Ectodermal cell (in vitro differentiated cells): ENCODE measurements around the gene KRCC1.

Experiments
- H3K27ac ChIP-seq: 2 replicates; pipeline ENCODE4 v1.7.0; 2013; ENCODE audit warnings: mild to moderate bottlenecking, low read depth, low read length; ENCODE audit not compliant: insufficient read depth, poor library complexity, severe bottlenecking
- H3K27me3 ChIP-seq: 2 replicates; pipeline ENCODE4 v1.7.0; 2013; ENCODE audit warnings: mild to moderate bottlenecking, low read length; ENCODE audit not compliant: insufficient read depth, control insufficient read depth, poor library complexity, severe bottlenecking
- H3K36me3 ChIP-seq: one replicate; pipeline ENCODE4 v1.7.0; 2013; ENCODE audit warnings: low read length; ENCODE audit not compliant: control insufficient read depth, insufficient read depth
- H3K4me1 ChIP-seq: one replicate; pipeline ENCODE4 v1.7.0; 2013; ENCODE audit warnings: low read length; ENCODE audit not compliant: control insufficient read depth, insufficient read depth
- H3K4me3 ChIP-seq: 2 replicates; pipeline ENCODE4 v1.7.0; 2013; ENCODE audit warnings: low read depth, low read length, control low read depth; ENCODE audit not compliant: insufficient read depth
- H3K9me3 ChIP-seq: 2 replicates; pipeline ENCODE4 v1.7.0; 2013; ENCODE audit warnings: mild to moderate bottlenecking, low read length, moderate library complexity; ENCODE audit not compliant: control insufficient read depth
- WGBS, 2 experiments: methylation state at CpG; one replicate each; pipeline ENCODE4 v1.1.7; 2013; ENCODE audit warnings: missing lambda C conversion rate in 2 of 2; 5-methylcytosine and 5-hydroxymethylcytosine counted together

KRCC1 gene

DNA sequence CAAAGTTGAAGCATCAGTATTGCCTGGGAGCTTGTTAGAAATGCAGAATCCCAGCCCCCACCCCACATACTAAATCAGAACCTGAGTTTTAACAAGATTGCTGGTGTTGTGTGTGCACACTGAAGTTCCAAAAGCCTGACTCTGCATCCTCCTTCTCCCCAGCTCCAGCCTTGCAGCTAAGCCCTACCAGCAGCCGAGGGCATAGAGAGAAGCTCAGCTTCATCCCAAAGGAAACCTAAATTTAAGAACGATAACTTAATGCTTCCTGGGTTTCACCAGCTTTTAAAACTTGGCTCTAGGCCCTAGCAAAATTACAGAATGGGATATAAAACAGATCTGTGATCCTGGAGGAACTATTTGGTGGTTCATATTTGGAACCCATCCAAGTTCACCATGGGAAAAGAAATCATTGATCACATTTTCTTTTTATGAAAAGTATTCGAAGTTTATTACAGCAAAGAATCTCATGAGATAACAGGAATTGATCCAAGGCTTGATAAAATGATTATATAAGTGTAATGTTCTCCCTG, 23.1 kb upstream of the KRCC1 start:
- Histone ChIP-seq H3K4me3 (no peak overlapping the region), H3K27me3 (no peaks in the 10 kb centered on the region), H3K27ac (no peak overlapping the region), H3K4me1 (no peaks in the 10 kb centered on the region), H3K9me3 (no peaks in the 10 kb centered on the region), H3K36me3 (no peaks in the 10 kb centered on the region)
- WGBS, 2 experiments, result 74 to 79% methylated on average over 2 to 3 of the region's 3 CpGs

DNA sequence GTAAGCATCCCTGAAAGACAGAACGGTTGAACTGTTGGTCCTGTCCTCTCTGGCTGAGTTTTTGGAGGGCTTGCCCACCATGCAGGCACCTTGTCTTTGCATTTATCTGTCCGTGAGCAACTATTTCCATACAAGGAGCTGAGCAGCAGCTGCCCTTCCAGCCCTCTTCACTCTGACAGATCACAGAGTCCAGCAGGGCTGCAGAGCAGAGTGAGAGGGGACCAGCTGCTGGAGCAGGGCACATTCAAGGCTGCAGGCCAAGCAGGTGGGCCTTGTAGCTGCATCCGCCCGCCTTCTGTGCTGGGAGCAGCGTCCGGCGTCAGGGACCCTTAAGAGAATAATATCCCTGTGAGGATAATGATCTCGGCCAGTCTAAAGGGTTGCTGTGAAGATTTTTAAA, 21.5 kb upstream of the KRCC1 start:
- 91% methylated on average over 8 of the region's 8 CpGs for WGBS, 2 experiments
- H3K27ac ChIP-seq, result no peak overlapping the region

GRCh38 chr2:88074854-88075292, 19.3 kb upstream of the KRCC1 start:
- Histone ChIP-seq H3K9me3 (no peaks in the 10 kb centered on the region), H3K36me3 (no peaks in the 10 kb centered on the region), H3K27ac (no peak overlapping the region), H3K27me3 (no peaks in the 10 kb centered on the region), H3K4me1 (no peaks in the 10 kb centered on the region), H3K4me3 (no peak overlapping the region)
- WGBS, 2 experiments, result 93 to 94% methylated on average over 4 of the region's 4 CpGs

More for the DNA sequence above, 21.5 kb upstream of the KRCC1 start:
- no peaks in the 10 kb centered on the region for H3K27me3 ChIP-seq
- no peaks in the 10 kb centered on the region for H3K9me3 ChIP-seq
- H3K36me3 ChIP-seq, result no peaks in the 10 kb centered on the region
- no peak overlapping the region for H3K4me3 ChIP-seq
- H3K4me1 ChIP-seq, result no peaks in the 10 kb centered on the region

GRCh38 chr2:88074150-88074549, 18.6 kb upstream of the KRCC1 start:
- Histone ChIP-seq H3K4me3 (no peak overlapping the region), H3K9me3 (no peaks in the 10 kb centered on the region), H3K4me1 (no peaks in the 10 kb centered on the region), H3K27ac (no peak overlapping the region), H3K36me3 (no peaks in the 10 kb centered on the region), H3K27me3 (no peaks in the 10 kb centered on the region)

GRCh38 chr2:88071365-88071764, 15.8 kb upstream of the KRCC1 start:
- Histone ChIP-seq H3K27ac (no peak overlapping the region), H3K4me1 (peaks cover 8% of the 10 kb centered on the region), H3K9me3 (no peaks in the 10 kb centered on the region), H3K4me3 (no peak overlapping the region), H3K36me3 (no peaks in the 10 kb centered on the region), H3K27me3 (no peaks in the 10 kb centered on the region)
- 88% methylated on average over 2 of the region's 2 CpGs for WGBS, 2 experiments

DNA sequence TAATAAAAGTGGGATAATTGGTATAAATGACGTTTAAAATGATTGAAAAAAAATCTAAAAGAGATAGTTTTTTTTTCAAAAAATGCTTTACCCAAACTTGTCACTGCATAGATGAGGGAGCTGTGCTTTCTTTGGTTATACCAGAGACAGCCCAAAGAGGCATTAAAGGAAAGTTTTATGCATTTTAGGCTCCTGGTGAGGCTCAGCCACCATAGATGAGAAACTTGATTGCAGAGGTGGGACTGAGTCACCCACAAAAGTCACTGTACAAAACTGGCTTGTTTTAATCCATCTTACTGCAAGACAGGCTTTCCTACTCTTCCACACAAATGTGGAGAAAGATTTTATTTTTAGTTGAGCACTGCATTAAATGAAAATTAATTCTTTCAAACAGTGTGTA, 14.5 kb upstream of the KRCC1 start:
- H3K4me1 ChIP-seq, result peaks cover 8% of the 10 kb centered on the region
- no peaks in the 10 kb centered on the region for H3K27me3 ChIP-seq
- no peaks in the 10 kb centered on the region for H3K9me3 ChIP-seq
- no peak overlapping the region for H3K4me3 ChIP-seq
- no peak overlapping the region for H3K27ac ChIP-seq
- no peaks in the 10 kb centered on the region for H3K36me3 ChIP-seq
- WGBS, 2 experiments, result 100% methylated on average over 1 of the region's 1 CpG; no CpG with 5 or more reads in 1 of the 2 experiments

DNA sequence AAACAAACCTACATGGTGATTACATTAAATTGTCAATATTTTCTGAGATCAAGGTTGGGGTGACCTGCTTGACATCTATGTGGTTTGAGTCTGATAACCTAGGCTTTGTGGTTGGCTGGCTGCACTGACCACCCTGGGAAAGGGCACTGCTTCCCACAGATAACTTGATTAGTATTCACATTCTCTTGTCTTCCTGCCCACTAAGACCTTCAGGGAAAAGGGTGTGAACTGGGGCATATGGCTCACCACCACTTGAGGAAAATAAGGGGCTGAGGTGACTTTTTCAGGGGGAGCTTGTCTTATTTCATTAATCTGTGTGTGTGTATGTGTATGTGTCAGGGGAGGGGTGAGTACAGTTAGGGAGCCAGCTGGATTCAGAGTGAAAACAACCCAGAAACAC, 13.5 kb upstream of the KRCC1 start:
- no peak overlapping the region for H3K27ac ChIP-seq

DNA sequence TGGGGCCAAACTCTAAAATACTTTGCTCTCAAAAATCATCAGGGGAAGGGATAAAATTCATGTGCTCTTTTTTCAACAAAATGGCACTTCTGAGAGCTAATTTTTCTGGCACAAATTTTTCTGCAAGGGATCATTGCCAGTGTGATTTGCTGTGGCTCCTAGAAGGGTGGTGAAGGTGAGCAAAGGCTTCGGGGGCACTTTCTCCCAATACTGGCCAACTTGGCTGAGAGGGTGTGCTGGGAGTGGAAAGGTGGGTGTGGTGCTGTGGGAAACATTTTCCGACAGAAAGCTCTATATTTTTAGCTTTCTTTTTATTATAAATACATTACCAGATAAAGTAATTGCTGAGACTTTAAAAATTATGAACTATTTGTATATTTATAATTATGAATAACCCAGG, 12.5 kb upstream of the KRCC1 start:
- Histone ChIP-seq H3K27me3 (no peaks in the 10 kb centered on the region), H3K9me3 (no peaks in the 10 kb centered on the region), H3K27ac (no peak overlapping the region), H3K4me1 (peaks cover 8% of the 10 kb centered on the region), H3K36me3 (no peaks in the 10 kb centered on the region), H3K4me3 (no peak overlapping the region)
- WGBS, 2 experiments, result 83 to 100% methylated on average over 1 of the region's 2 CpGs

More for the DNA sequence above, 13.5 kb upstream of the KRCC1 start:
- Histone ChIP-seq H3K4me1 (peaks cover 8% of the 10 kb centered on the region), H3K9me3 (no peaks in the 10 kb centered on the region), H3K4me3 (no peak overlapping the region), H3K36me3 (no peaks in the 10 kb centered on the region), H3K27me3 (no peaks in the 10 kb centered on the region)

GRCh38 chr2:88067598-88067997, 12.0 kb upstream of the KRCC1 start, which contains the start of gene SMYD1:
Gene SMYD1, plus strand, starts transcription at chr2:88067825. Its CDS starts 40 bp downstream, at chr2:88067865.
- no peaks in the 10 kb centered on the region for H3K9me3 ChIP-seq
- WGBS, 2 experiments, result 63 to 75% methylated on average over 8 of the region's 8 CpGs
- no peaks in the 10 kb centered on the region for H3K36me3 ChIP-seq
- no peak within 1 kb of the TSS for H3K4me3 ChIP-seq
- H3K4me1 ChIP-seq, result peaks cover 8% of the 10 kb centered on the region
- no peak within 1 kb of the TSS for H3K27ac ChIP-seq
- H3K27me3 ChIP-seq, result no peaks in the 10 kb centered on the region

GRCh38 chr2:88067189-88067588, 11.6 kb upstream of the KRCC1 start:
- no peaks in the 10 kb centered on the region for H3K36me3 ChIP-seq
- no peak overlapping the region for H3K4me3 ChIP-seq
- H3K4me1 ChIP-seq, result peaks cover 8% of the 10 kb centered on the region
- H3K9me3 ChIP-seq, result no peaks in the 10 kb centered on the region
- 90 to 91% methylated on average over 5 of the region's 5 CpGs for WGBS, 2 experiments
- no peaks in the 10 kb centered on the region for H3K27me3 ChIP-seq
- no peak overlapping the region for H3K27ac ChIP-seq

DNA sequence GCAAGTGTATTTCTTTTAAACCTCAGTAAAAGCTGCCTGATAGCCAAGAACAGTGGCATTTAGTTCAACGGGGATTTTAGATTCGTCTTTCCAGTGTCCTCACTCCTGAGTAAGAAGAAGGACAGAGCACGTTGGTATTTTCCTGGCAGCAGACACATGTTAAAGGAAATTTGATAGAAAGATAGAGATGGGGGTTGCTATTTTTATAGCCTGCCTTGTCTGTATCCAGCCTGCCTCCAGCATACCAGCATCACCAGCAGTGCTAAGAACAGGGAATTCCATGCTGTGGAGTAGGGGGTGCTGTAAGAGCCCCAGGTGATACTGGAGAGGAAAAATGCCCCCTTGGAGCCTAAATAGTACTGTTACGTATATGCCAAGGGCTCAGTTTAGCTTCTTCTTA, 11.0 kb upstream of the KRCC1 start:
- Histone ChIP-seq H3K27ac (no peak overlapping the region), H3K4me1 (peaks cover 8% of the 10 kb centered on the region), H3K36me3 (no peaks in the 10 kb centered on the region), H3K4me3 (no peak overlapping the region), H3K9me3 (no peaks in the 10 kb centered on the region), H3K27me3 (no peaks in the 10 kb centered on the region)
- WGBS, 2 experiments, result 74 to 82% methylated on average over 3 of the region's 4 CpGs
